ELR (cell line): ENCODE results near the gene DPCD.
"Not testable (repeated sequence)": the region's sequence is repeated elsewhere in the genome, so short reads cannot be mapped to it uniquely, and the experiment has no call there.

ENCODE experiments used
- DNase-seq: peaks from one replicate; pipeline ENCODE4 v3.0.0-alpha.2; 2015; ENCODE audit warnings: low read depth

Gene DPCD

GRCh38 chr10:101585841-101586240, 2.3 kb upstream of the DPCD start:
- DNase-seq: no peak

GRCh38 chr10:101588879-101589278, 758 bp downstream of the DPCD start:
- DNase-seq: peak; percentile 72

GRCh38 chr10:101593331-101593730, 5.2 kb downstream of the DPCD start:
- DNase-seq: not testable (repeated sequence)

- DNase-seq: no peak
Observed at GRCh38 chr10:101595591-101596433, 7.7 kb downstream of the DPCD start.

GRCh38 chr10:101597091-101597900, 9.2 kb downstream of the DPCD start:
- no peak for DNase-seq

- no peak for DNase-seq
Observed at GRCh38 chr10:101601541-101601940, 13.4 kb downstream of the DPCD start.

GRCh38 chr10:101602761-101603398, 14.8 kb downstream of the DPCD start:
- peak; percentile 84 for DNase-seq

- DNase-seq: no peak
Observed at GRCh38 chr10:101607124-101607523, 19.0 kb downstream of the DPCD start.

GRCh38 chr10:101609481-101609880, 21.4 kb downstream of the DPCD start:
- DNase-seq: peak; percentile 37

GRCh38 chr10:101611096-101611905, 23.2 kb downstream of the DPCD start:
- DNase-seq: peak; percentile 54

- DNase-seq: no peak
Observed at GRCh38 chr10:101612086-101612485, 24.0 kb downstream of the DPCD start.

- no peak for DNase-seq
Observed at GRCh38 chr10:101612872-101613271, 24.8 kb downstream of the DPCD start.

- no peak for DNase-seq
Observed at GRCh38 chr10:101613646-101614045, 25.5 kb downstream of the DPCD start.

- no peak for DNase-seq
Observed at GRCh38 chr10:101614663-101615524, 26.8 kb downstream of the DPCD start.

GRCh38 chr10:101615525-101616116, 27.5 kb downstream of the DPCD start:
- DNase-seq: no peak

GRCh38 chr10:101616415-101617101, 28.4 kb downstream of the DPCD start:
- no peak for DNase-seq

- peak; percentile 28 for DNase-seq
Observed at GRCh38 chr10:101617102-101617823, 29.1 kb downstream of the DPCD start.

- DNase-seq: no peak
Observed at GRCh38 chr10:101617824-101618568, 29.9 kb downstream of the DPCD start.
